ENCODE results near the gene ARL3.

The ARL3 gene

GRCh38 chr10:102735065-102735562 lies 20.9 kb upstream of the ARL3 start:
- DNase-seq (ENCODE audit: low read depth) = no peak
- no peak for TF ChIP-seq CTCF (IDR thresholded peaks at IDR 0.05; ENCODE audit: low read length, missing control alignments)
- H3K4me3 ChIP-seq (replicated peaks; ENCODE audit: low read depth, low read length) = no peak overlapping the region

DNA sequence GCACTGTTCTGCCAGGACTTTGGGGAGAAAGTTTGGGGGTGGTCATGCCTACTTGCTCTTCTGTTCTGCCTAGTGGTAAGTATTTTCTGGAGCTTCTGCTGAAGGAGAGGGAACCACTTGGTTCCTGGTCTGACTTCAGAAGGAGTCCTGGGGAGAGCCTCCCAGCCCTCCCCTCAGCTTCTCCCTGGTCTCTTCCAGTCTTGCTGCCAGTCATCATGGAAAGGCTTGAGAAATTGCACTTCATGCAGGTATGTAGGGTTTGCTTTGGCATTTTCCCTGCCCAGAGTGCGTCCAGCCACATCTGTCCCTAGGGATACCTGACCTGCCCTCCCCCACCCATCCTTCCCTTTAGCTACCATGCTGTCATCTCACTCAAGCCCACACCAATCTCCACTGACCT lies 18.5 kb upstream of the ARL3 start:
- TF ChIP-seq CTCF (IDR thresholded peaks at IDR 0.05; ENCODE audit: low read length, missing control alignments) = no peak
- no peak overlapping the region for H3K4me3 ChIP-seq (replicated peaks; ENCODE audit: low read depth, low read length)
- DNase-seq (ENCODE audit: low read depth) = no peak

GRCh38 chr10:102731222-102731800 lies 17.1 kb upstream of the ARL3 start:
- no peak for TF ChIP-seq CTCF (IDR thresholded peaks at IDR 0.05; ENCODE audit: low read length, missing control alignments)
- H3K4me3 ChIP-seq (replicated peaks; ENCODE audit: low read depth, low read length) = no peak overlapping the region
- DNase-seq (ENCODE audit: low read depth) = no peak

DNA sequence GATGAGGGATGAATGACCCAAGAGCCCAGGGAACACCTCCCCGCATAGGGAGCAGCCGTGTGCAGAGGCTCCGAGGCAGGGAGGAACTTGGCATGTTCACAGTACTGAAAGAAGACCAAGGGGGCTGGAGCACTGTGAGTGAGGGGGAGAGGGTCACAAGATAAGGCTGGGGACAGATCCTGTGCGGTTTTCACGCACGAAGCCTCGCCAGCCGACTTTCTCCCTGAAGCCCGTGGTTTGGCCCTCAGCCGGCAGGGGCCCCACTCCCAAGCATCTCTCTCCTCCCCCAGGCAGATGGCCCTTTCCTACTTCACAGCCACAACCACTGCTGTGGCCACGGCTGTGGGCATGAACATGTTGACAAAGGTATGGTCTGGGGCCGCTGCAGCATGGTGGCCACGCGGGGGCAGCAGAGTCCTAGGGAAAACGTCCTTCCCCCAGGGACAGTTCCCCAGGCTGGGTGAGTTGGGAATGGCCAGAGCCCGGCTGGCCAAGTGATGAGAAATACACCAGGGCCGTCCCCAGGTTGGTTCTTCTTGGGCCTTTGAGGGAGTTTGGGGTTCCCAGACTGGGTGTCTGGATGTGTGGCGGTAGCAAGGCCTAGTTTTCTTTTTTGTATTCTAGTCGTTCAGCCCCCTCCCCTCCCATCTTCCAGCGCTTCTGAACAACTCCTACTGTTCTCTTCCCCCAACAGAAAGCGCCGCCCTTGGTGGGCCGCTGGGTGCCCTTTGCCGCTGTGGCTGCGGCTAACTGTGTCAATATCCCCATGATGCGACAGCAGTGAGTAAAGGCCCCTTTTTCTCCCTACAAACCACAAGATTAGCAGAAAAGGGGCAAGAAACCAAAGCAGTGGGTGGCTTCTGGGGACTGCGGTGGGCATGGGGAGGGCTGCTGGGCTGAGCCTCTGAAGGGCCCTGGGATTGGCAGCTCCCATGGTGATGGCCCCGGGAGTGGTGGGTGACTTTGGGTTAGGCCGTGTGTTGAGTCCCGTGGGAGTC lies 15.1 kb upstream of the ARL3 start:
- peak; percentile 87 for DNase-seq (ENCODE audit: low read depth)
- H3K4me3 ChIP-seq (replicated peaks; ENCODE audit: low read depth, low read length) = no peak overlapping the region

DNA sequence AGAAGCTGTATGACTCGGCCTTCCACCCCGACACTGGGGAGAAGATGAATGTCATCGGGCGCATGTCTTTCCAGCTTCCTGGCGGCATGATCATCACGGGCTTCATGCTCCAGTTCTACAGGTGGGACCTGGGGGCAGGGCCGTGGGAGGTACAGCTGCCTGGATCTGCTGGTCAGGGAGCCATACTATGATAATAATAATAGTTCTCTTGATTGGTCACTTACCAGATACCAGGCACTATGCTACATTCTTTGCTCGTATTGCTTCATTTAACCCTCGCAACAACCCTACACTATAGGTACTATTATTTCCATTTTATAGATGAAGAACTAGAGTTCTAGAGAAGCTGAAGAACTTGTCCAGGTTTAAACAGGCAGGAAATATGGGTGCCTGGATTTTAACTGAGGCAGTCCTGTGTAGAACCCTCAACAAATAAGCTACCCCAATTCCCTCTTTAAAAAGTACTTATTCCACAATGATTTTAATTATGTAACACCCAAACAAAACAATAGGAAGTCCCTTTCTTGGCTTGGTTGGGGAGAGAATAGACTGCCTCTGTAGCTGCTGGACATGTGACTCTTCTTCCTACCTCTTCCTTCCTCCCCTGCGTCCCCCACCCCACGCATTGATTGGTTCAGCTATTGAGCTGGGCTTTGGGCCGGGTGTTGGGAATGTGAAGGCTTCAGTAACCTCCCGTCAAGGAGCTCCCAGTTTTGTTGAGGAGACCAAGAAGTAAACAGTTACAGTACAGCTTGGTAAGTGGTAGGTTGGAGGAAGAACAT lies 13.0 kb upstream of the ARL3 start:
- no peak for TF ChIP-seq CTCF (IDR thresholded peaks at IDR 0.05; ENCODE audit: low read length, missing control alignments)
- no peak for DNase-seq (ENCODE audit: low read depth)
- H3K4me3 ChIP-seq (replicated peaks; ENCODE audit: low read depth, low read length) = no peak overlapping the region

More for the DNA sequence above, 15.1 kb upstream of the ARL3 start:
- peak; percentile 87 for TF ChIP-seq CTCF (IDR thresholded peaks at IDR 0.05; ENCODE audit: low read length, missing control alignments)

DNA sequence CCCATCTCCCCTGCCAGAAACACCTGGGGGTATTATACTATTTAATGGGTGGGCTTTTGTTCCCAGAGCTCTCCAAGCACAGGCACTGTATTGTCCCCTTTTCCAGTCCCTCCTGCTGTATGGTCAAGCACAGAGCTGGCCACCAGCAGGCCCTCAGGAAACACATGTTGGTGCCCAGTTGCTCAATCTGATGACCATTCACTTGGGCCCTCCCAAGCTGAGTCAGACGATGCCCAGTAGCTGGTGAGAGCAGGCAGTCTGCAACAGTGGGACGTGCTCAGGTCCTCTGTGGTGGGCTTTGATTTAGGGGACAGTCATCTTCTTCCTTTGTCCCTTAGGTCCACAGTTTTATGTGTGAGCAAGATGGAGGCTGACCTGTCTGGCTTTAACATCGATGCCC lies 12.1 kb upstream of the ARL3 start:
- peak; percentile 45 for DNase-seq (ENCODE audit: low read depth)
- no peak for TF ChIP-seq CTCF (IDR thresholded peaks at IDR 0.05; ENCODE audit: low read length, missing control alignments)

More for the DNA sequence above, 12.1 kb upstream of the ARL3 start:
- no peak overlapping the region for H3K4me3 ChIP-seq (replicated peaks; ENCODE audit: low read depth, low read length)

All from fibroblast of pulmonary artery (primary cell).